IMR-90 (cell line): ENCODE data around the gene CFAP61. TPM values are rescaled to one million over a fixed set of nuclear protein-coding genes. Genes with fewer than 3 reads are reported as not detected.

Source experiments
- ATAC-seq: fragments of 200-7000 bp; cut with Tn5 transposase; 2 replicates; pipeline ENCODE4 v1.9.1; 2020; ENCODE audit warnings: low read depth, mild to moderate bottlenecking, moderate library complexity
- BruUV-seq: library from RNA; stranded (reverse); fragments of 400-500 nt; replicated peaks from 2 replicates; lab custom pipeline; 2021; lab: Mats Ljungman, UMichigan
- CTCF ChIA-PET: fragments of 300-600 bp; formaldehyde crosslinking; extraction: SDS; loops from one replicate; lab custom pipeline; 2021; ENCODE audit warnings: antibody characterized with exemption; lab: Yijun Ruan, JAX
- POLR2A ChIA-PET: fragments of 300-600 bp; sonication (Branson Sonifier 250); formaldehyde crosslinking; loops from one replicate; lab custom pipeline; 2022; ENCODE audit warnings: antibody characterized with exemption; ENCODE audit not compliant: unreplicated experiment; lab: Charles Lee
- DNase-seq: peaks from one replicate; pipeline ENCODE4 v3.0.0; 2013
- H2AFZ ChIP-seq: replicated peaks from 2 replicates; pipeline ENCODE3; 2013; ENCODE audit warnings: low read length, mild to moderate bottlenecking; ENCODE audit not compliant: poor library complexity
- H2AK5ac ChIP-seq: 2 replicates; pipeline ENCODE4 v1.6.1; 2013; ENCODE audit warnings: low read depth, low read length, inconsistent platforms
- H2AK9ac ChIP-seq: replicated peaks from 2 replicates; pipeline ENCODE3; 2013; ENCODE audit warnings: mild to moderate bottlenecking, low read depth, low read length, moderate library complexity; ENCODE audit not compliant: poor library complexity
- H2BK120ac ChIP-seq: 2 replicates; pipeline ENCODE4 v1.6.1; 2013; ENCODE audit warnings: low read depth, low read length, inconsistent platforms
- H2BK15ac ChIP-seq: 3 replicates; pipeline ENCODE4 v1.6.1; 2013; ENCODE audit warnings: low read depth, low read length, inconsistent platforms
- H2BK20ac ChIP-seq: 2 replicates; pipeline ENCODE4 v1.6.1; 2013; ENCODE audit warnings: low read depth, mild to moderate bottlenecking, inconsistent platforms, low read length, moderate library complexity
- H2BK5ac ChIP-seq: 2 replicates; pipeline ENCODE4 v1.6.1; 2013; ENCODE audit warnings: mild to moderate bottlenecking, low read depth, low read length, inconsistent platforms; ENCODE audit not compliant: poor library complexity, severe bottlenecking
- H3K14ac ChIP-seq: replicated peaks from 2 replicates; pipeline ENCODE4 v1.6.1; 2013; ENCODE audit warnings: low read depth, low read length, inconsistent platforms
- H3K18ac ChIP-seq: 2 replicates; pipeline ENCODE4 v1.6.1; 2013; ENCODE audit warnings: low read depth, low read length, control low read depth
- H3K23ac ChIP-seq: 2 replicates; pipeline ENCODE4 v1.6.1; 2013; ENCODE audit warnings: low read depth, low read length, inconsistent platforms
- H3K27ac ChIP-seq: 2 replicates; pipeline ENCODE4 v1.5.1; 2013; ENCODE audit warnings: mild to moderate bottlenecking, control low read depth, low read length; ENCODE audit not compliant: insufficient read depth
- H3K27me3 ChIP-seq: 2 replicates; pipeline ENCODE4 v1.6.1; 2013; ENCODE audit warnings: low read length; ENCODE audit not compliant: control insufficient read depth, insufficient read depth
- H3K36me3 ChIP-seq: 2 replicates; pipeline ENCODE4 v1.6.1; 2013; ENCODE audit warnings: low read length, mixed read lengths; ENCODE audit not compliant: control insufficient read depth, insufficient read depth
- H3K4ac ChIP-seq: 2 replicates; pipeline ENCODE4 v1.6.1; 2013; ENCODE audit warnings: low read depth, low read length, inconsistent platforms
- H3K4me1 ChIP-seq: 2 replicates; pipeline ENCODE4 v1.6.1; 2013; ENCODE audit warnings: low read length, mixed read lengths; ENCODE audit not compliant: control insufficient read depth, insufficient read depth
- H3K4me2 ChIP-seq: 2 replicates; pipeline ENCODE4 v1.6.1; 2013; ENCODE audit warnings: low read depth, mild to moderate bottlenecking, control low read depth, low read length, moderate library complexity
- H3K4me3 ChIP-seq: 2 replicates; pipeline ENCODE4 v1.5.1; 2013; ENCODE audit warnings: low read depth, mild to moderate bottlenecking, control low read depth, low read length, moderate library complexity; ENCODE audit not compliant: insufficient read depth
- H3K56ac ChIP-seq: 2 replicates; pipeline ENCODE4 v1.6.1; 2013; ENCODE audit warnings: low read length, inconsistent platforms; ENCODE audit not compliant: insufficient read depth; ENCODE audit errors: extremely low read depth
- H3K79me1 ChIP-seq, 2 experiments: 2 replicates each; pipeline ENCODE4 v1.6.1; 2013; ENCODE audit warnings: low read length in 2 of 2, inconsistent platforms in 1 of 2, low read depth in 1 of 2
- H3K9ac ChIP-seq: 2 replicates; pipeline ENCODE4 v1.6.1; 2013; ENCODE audit warnings: low read depth, low read length, control low read depth
- H3K9me1 ChIP-seq: 2 replicates; pipeline ENCODE4 v1.6.1; 2013; ENCODE audit warnings: low read length, inconsistent platforms; ENCODE audit not compliant: insufficient read depth
- H3K9me3 ChIP-seq: 2 replicates; pipeline ENCODE4 v1.6.1; 2013; ENCODE audit warnings: low read length; ENCODE audit not compliant: control insufficient read depth, insufficient read depth
- H4K20me1 ChIP-seq: 2 replicates; pipeline ENCODE4 v1.6.1; 2013; ENCODE audit warnings: low read length, inconsistent platforms; ENCODE audit not compliant: insufficient read depth
- H4K5ac ChIP-seq: 2 replicates; pipeline ENCODE4 v1.6.1; 2013; ENCODE audit warnings: mild to moderate bottlenecking, low read depth, low read length, control low read depth
- H4K8ac ChIP-seq, 2 experiments: 2 replicates each; pipeline ENCODE4 v1.6.1; 2013; ENCODE audit warnings: low read depth in 2 of 2, low read length in 2 of 2, control low read depth in 1 of 2, inconsistent platforms in 1 of 2
- H4K91ac ChIP-seq: 2 replicates; pipeline ENCODE4 v1.6.1; 2013; ENCODE audit warnings: low read depth, low read length, inconsistent platforms; ENCODE audit not compliant: insufficient read depth
- CEBPB ChIP-seq: IDR thresholded peaks from 2 replicates; pipeline ENCODE4 v1.6.1; 2012; ENCODE audit warnings: low read depth, low read length, improper control_type of control experiment
- CHD1 ChIP-seq: IDR thresholded peaks from 2 replicates; pipeline ENCODE4 v1.6.1; 2012; ENCODE audit warnings: low read depth, low read length, improper control_type of control experiment
- CTCF ChIP-seq: conservative IDR thresholded peaks from 2 replicates; pipeline ENCODE4 v1.5.1; 2012; ENCODE audit warnings: mild to moderate bottlenecking, low read depth, low read length, improper control_type of control experiment
- ELK1 ChIP-seq: fragments of 150-350 bp; IDR thresholded peaks from 2 replicates; pipeline ENCODE4 v1.6.1; 2016; ENCODE audit warnings: low read depth, mild to moderate bottlenecking, low read length, moderate library complexity, borderline replicate concordance
- FOS ChIP-seq: fragments of 150-350 bp; IDR thresholded peaks from 2 replicates; pipeline ENCODE4 v1.6.1; 2016; ENCODE audit warnings: low read depth, low read length
- MAFK ChIP-seq: IDR thresholded peaks from 2 replicates; pipeline ENCODE4 v1.6.1; 2012; ENCODE audit warnings: low read depth, low read length, improper control_type of control experiment
- MAZ ChIP-seq: IDR thresholded peaks from 2 replicates; pipeline ENCODE4 v1.6.1; 2012; ENCODE audit warnings: low read depth, mild to moderate bottlenecking, low read length, improper control_type of control experiment, moderate library complexity, borderline replicate concordance
- MXI1 ChIP-seq: IDR thresholded peaks from 2 replicates; pipeline ENCODE4 v1.6.1; 2012; ENCODE audit warnings: low read depth, mild to moderate bottlenecking, low read length, moderate library complexity, borderline replicate concordance
- NFE2L2 ChIP-seq: fragments of 150-350 bp; IDR thresholded peaks from 2 replicates; pipeline ENCODE4 v1.6.1; 2016; ENCODE audit warnings: low read depth, mild to moderate bottlenecking, low read length
- POLR2A ChIP-seq: IDR thresholded peaks from 2 replicates; pipeline ENCODE4 v1.6.1; 2012; ENCODE audit warnings: mild to moderate bottlenecking, low read depth, low read length
- RAD21 ChIP-seq: IDR thresholded peaks from 2 replicates; pipeline ENCODE4 v1.6.1; 2012; ENCODE audit warnings: low read length, improper control_type of control experiment
- RCOR1 ChIP-seq: IDR thresholded peaks from 2 replicates; pipeline ENCODE4 v1.6.1; 2012; ENCODE audit warnings: mild to moderate bottlenecking, low read length, improper control_type of control experiment; ENCODE audit not compliant: insufficient replicate concordance
- RFX5 ChIP-seq: IDR thresholded peaks from 2 replicates; pipeline ENCODE4 v1.8.0; 2012; ENCODE audit warnings: low read depth, mild to moderate bottlenecking, low read length, moderate library complexity
- SMC3 ChIP-seq: fragments of 150-350 bp; IDR thresholded peaks from 2 replicates; pipeline ENCODE4 v1.6.1; 2016; ENCODE audit warnings: low read depth, mild to moderate bottlenecking, antibody characterized with exemption, low read length, moderate library complexity
- USF2 ChIP-seq: fragments of 150-350 bp; IDR thresholded peaks from 2 replicates; pipeline ENCODE4 v1.6.1; 2017; ENCODE audit warnings: mild to moderate bottlenecking, antibody characterized with exemption, low read length, low read depth
- WGBS, 2 experiments: methylation state at CpG; one replicate each; pipeline versions ENCODE4 v1.1.5 to v1.1.7; 2013; ENCODE audit warnings: missing lambda C conversion rate in 2 of 2; ENCODE audit not compliant: insufficient read length in 1 of 2; ENCODE audit errors: extremely low coverage in 2 of 2; 5-methylcytosine and 5-hydroxymethylcytosine counted together
- dilution Hi-C: fragments of 300-500 bp; cut with HindIII; formaldehyde crosslinking; loops from one replicate; pipeline ENCODE4 v1.14.3; 2018; ENCODE audit warnings: low sequenced_read_pairs; ENCODE audit not compliant: unreplicated experiment
- in situ Hi-C: fragments of 300-500 bp; cut with MboI; formaldehyde crosslinking; loops from 3 replicates; pipeline ENCODE4 v1.14.3; 2019; ENCODE audit warnings: low sequenced_read_pairs, inconsistent platforms, mixed read lengths
- intact Hi-C: fragments of 100-400 bp; cut with micrococcal nuclease; formaldehyde crosslinking; loops from 2 replicates; pipeline ENCODE4 v1.10.0; 2022
- polyA plus RNA-seq, 3 experiments: library from polyadenylated mRNA; depleted of rRNA; stranded (reverse); fragments of >200 nt; gene quantifications; 2 replicates each; pipeline ENCODE4 v1.2.3, GENCODE V29; 2012; ENCODE audit warnings: low replicate concordance in 1 of 3
- total RNA-seq: library from RNA; depleted of rRNA; stranded (reverse); fragments of >200 nt; gene quantifications from 2 replicates; pipeline ENCODE4 v1.2.3, GENCODE V29; 2012

CFAP61 gene
- total and polyA plus RNA-seq, 2 of the 4 experiments (the other 2 are of a cell fraction) = 0.07 TPM; not detected in 1

GRCh38 chr20:20271271-20271670 lies 218.9 kb downstream of the CFAP61 start:
- Histone ChIP-seq H3K79me1 (no peaks in the 10 kb centered on the region), H4K8ac (no peak overlapping the region), H3K4me3 (no peak overlapping the region), H2BK20ac (no peak overlapping the region), H3K9ac (no peak overlapping the region), H3K4me1 (no peaks in the 10 kb centered on the region), H2BK5ac (no peak overlapping the region), H3K9me1 (no peaks in the 10 kb centered on the region), H3K56ac (no peak overlapping the region), H2BK15ac (no peak overlapping the region), H2BK120ac (no peak overlapping the region), H4K20me1 (no peaks in the 10 kb centered on the region), H3K9me3 (no peaks in the 10 kb centered on the region), H3K14ac (no peak overlapping the region), H3K27ac (no peak overlapping the region), H2AK5ac (no peak overlapping the region), H3K18ac (no peak overlapping the region), H3K4me2 (no peak overlapping the region), H4K91ac (no peak overlapping the region), H3K27me3 (no peaks in the 10 kb centered on the region; the same call in 1 of the 2 replicates), H3K36me3 (no peaks in the 10 kb centered on the region), H3K4ac (no peak overlapping the region), H2AK9ac (no peak overlapping the region), H3K23ac (no peak overlapping the region), H4K5ac (no peak overlapping the region), H2AFZ (no peak overlapping the region)
- no peak for TF ChIP-seq CEBPB
- no peak for TF ChIP-seq MAFK
- no peak for TF ChIP-seq NFE2L2
- TF ChIP-seq RAD21 = no peak
- TF ChIP-seq RCOR1 = no peak
- TF ChIP-seq MAZ = no peak
- no peak for TF ChIP-seq RFX5
- no peak for TF ChIP-seq POLR2A
- no peak for TF ChIP-seq CHD1
- TF ChIP-seq SMC3 = no peak
- TF ChIP-seq FOS = no peak
- TF ChIP-seq CTCF = no peak
- TF ChIP-seq USF2 = no peak
- TF ChIP-seq MXI1 = no peak
- TF ChIP-seq ELK1 = no peak
- 75% methylated on average over 8 of the region's 10 CpGs; no CpG with 5 or more reads in 1 of the 2 experiments for whole genome bisulfite sequencing, 2 experiments
- dilution Hi-C loops (no loop called here), intact Hi-C loops (no loop called here), in situ Hi-C loops (no loop called here)
- ATAC-seq (no peak), DNase-seq (no peak)
- ChIA-PET POLR2A (no interaction called here), CTCF (no interaction called here)
- BruUV-seq = no TSS peak
